Vagina (tissue), 2 donors: Measurements from ENCODE around the gene PDHX.

Experiments used
- CTCF ChIP-seq, 3 experiments: fragments of 450-650 bp in 2 of 3; fragments of 200-600 bp in 1 of 3; sonication (generic) in 1 of 3; IDR thresholded peaks; one replicate each; pipeline ENCODE4 v1.5.1; 2017 to 2019; ENCODE audit warnings: antibody characterized with exemption in 3 of 3, mild to moderate bottlenecking in 2 of 3, moderate library complexity in 2 of 3
- POLR2A ChIP-seq, 2 donors: fragments of 450-650 bp; IDR thresholded peaks; one replicate each; pipeline ENCODE4 v1.6.1; 2017; ENCODE audit warnings: antibody characterized with exemption in 2 of 2, mild to moderate bottlenecking in 2 of 2, moderate library complexity in 2 of 2
- POLR2AphosphoS5 ChIP-seq, 2 donors: sonication (generic); formaldehyde crosslinking; IDR thresholded peaks; one replicate each; pipeline ENCODE4 v1.9.0; 2017; ENCODE audit warnings: antibody characterized with exemption in 2 of 2, mild to moderate bottlenecking in 2 of 2, low read depth in 1 of 2; ENCODE audit not compliant: insufficient read depth in 1 of 2

- TF ChIP-seq POLR2A (IDR thresholded peaks at IDR 0.05): no peak
- TF ChIP-seq CTCF (IDR thresholded peaks at IDR 0.05): no peak
- TF ChIP-seq POLR2AphosphoS5 (IDR thresholded peaks at IDR 0.05; ENCODE audit: insufficient read depth in 1 of 2, low read depth in 1 of 2): no peak
Measured at GRCh38 chr11:35038211-35038928, 122.0 kb downstream of the PDHX start.
